SK-N-MC (cell line): ENCODE results near the gene TKTL1.

Source experiments
- EZH2 ChIP-seq: fragments of 200-600 bp; sonication (generic); IDR thresholded peaks from one replicate; pipeline ENCODE4 v1.6.1; 2017; ENCODE audit warnings: antibody characterized with exemption
- FOXP2 ChIP-seq: optimal IDR thresholded peaks from 2 replicates; pipeline ENCODE3; 2011; ENCODE audit warnings: mild to moderate bottlenecking, moderate library complexity; ENCODE audit not compliant: insufficient read depth; ENCODE audit errors: extremely low read length, control extremely low read depth
- POLR2AphosphoS5 ChIP-seq: IDR thresholded peaks from 2 replicates; pipeline ENCODE4 v1.6.1; 2012; ENCODE audit warnings: mild to moderate bottlenecking, low read depth, low read length, borderline replicate concordance

- no peak for TF ChIP-seq POLR2AphosphoS5
- no peak for TF ChIP-seq EZH2
- no peak for TF ChIP-seq FOXP2
Measured at GRCh38 chrX:154317391-154317995, 21.9 kb downstream of the TKTL1 start.
